Measurements from ENCODE around the gene EYS.

- TF ChIP-seq CHD2 (IDR thresholded peaks at IDR 0.05; ENCODE audit: low read length, partially characterized antibody) (no peak), HDAC2 (IDR thresholded peaks at IDR 0.05) (no peak), SMC3 (IDR thresholded peaks at IDR 0.05) (no peak)
Observed at GRCh38 chr6:63797721-63798120, 1909.3 kb downstream of the EYS start.

Measured in A549 (cell line).